Psoas muscle (tissue), 8 donors: ENCODE measurements around the gene CTNND2. TPM values are rescaled to one million over a fixed set of nuclear protein-coding genes. Genes with fewer than 3 reads are reported as not detected.

Experiments used
- ATAC-seq, 4 donors: fragments of 200-7000 bp; cut with Tn5 transposase; one replicate each; pipeline ENCODE4 v1.9.1; 2020; ENCODE audit warnings: moderate library complexity in 3 of 4, mild to moderate bottlenecking in 2 of 4
- DNase-seq, 2 donors: peaks; one replicate each; pipeline ENCODE4 v3.0.0-alpha.2; 2020
- H3K27ac ChIP-seq: fragments of 200-600 bp; one replicate; pipeline ENCODE4 v1.8.0; 2022
- H3K27me3 ChIP-seq, 3 donors: fragments of 200-600 bp in 1 of 3; one replicate each; pipeline versions ENCODE4 v1.6.1 to v1.8.0; 2013 to 2022; ENCODE audit warnings: low read length in 2 of 3, mild to moderate bottlenecking in 2 of 3, moderate library complexity in 1 of 3; ENCODE audit not compliant: insufficient read depth in 3 of 3
- H3K36me3 ChIP-seq, 2 donors: fragments of 200-600 bp in 1 of 2; one replicate each; pipeline versions ENCODE4 v1.6.1 to v1.8.0; 2013 to 2022; ENCODE audit warnings: low read depth in 1 of 2, mild to moderate bottlenecking in 1 of 2, moderate library complexity in 1 of 2; ENCODE audit not compliant: insufficient read depth in 1 of 2
- H3K4me1 ChIP-seq: fragments of 200-600 bp; one replicate; pipeline ENCODE4 v1.8.0; 2022
- H3K4me3 ChIP-seq: fragments of 200-600 bp; one replicate; pipeline ENCODE4 v1.8.0; 2022; ENCODE audit warnings: mild to moderate bottlenecking
- H3K9me3 ChIP-seq: fragments of 200-600 bp; one replicate; pipeline ENCODE4 v1.8.0; 2022
- CTCF ChIP-seq: fragments of 200-600 bp; IDR thresholded peaks from one replicate; pipeline ENCODE4 v1.8.0; 2022; ENCODE audit warnings: antibody characterized with exemption
- WGBS, 3 donors: extraction: QIAGEN DNeasy Blood & Tissue Kit; methylation state at CpG; one replicate each; pipeline versions ENCODE4 v1.1.6 to v1.1.7; 2013; 5-methylcytosine and 5-hydroxymethylcytosine counted together
- intact Hi-C, 2 donors: fragments of 100-400 bp; cut with DNase I; formaldehyde crosslinking; loops; one replicate each; pipeline versions ENCODE4 v1.11.0 to v1.14.2; 2022
- polyA plus RNA-seq, 3 donors: library from polyadenylated mRNA; stranded (reverse); fragments of 200-250 nt; gene quantifications; one replicate each; pipeline ENCODE4 v1.2.3, GENCODE V29; 2013
- total RNA-seq, 4 donors: library from RNA; stranded (reverse); fragmentation: NEBNext Ultra II Directional in 2 of 4; extraction: Animal tissue kit (Norgen Biotek cat#: 25700) in 2 of 4; gene quantifications; one replicate each; pipeline versions ENCODE4 v1.2.1 to v1.2.4, GENCODE V29; 2021 to 2023
- donor health status: healthy with polysubstance abuse.
- donor health status: DM: no; HTN: no; CAD: no; lungs with moderate emphysema.
- donor health status: Bipolar disorder and iron deficiency.
- donor health status: healthy.
- donor health status: DM: yes; HTN: yes; CAD: no.
- donor health status: DM: no; HTN: no; CAD: no.
- donor health status: DM: no; HTN: no; CAD: no.
- donor health status: DM: yes; HTN: yes; CAD: no.

CTNND2 gene
- total and polyA plus RNA-seq, 7 donors, result 0.09 to 0.14 (median 0.13) TPM; not detected in 4

GRCh38 chr5:11790201-11790600 is 114.0 kb downstream of the CTNND2 start:
- Histone ChIP-seq H3K9me3 (no peaks in the 10 kb centered on the region), H3K4me1 (no peaks in the 10 kb centered on the region), H3K36me3 (no peaks in the 10 kb centered on the region), H3K4me3 (no peak overlapping the region), H3K27me3 (no peaks in the 10 kb centered on the region), H3K27ac (no peak overlapping the region)
- ATAC-seq, result no peak
- DNase-seq, result no peak
- WGBS, 3 donors, result 43 to 46% (median 44%) methylated on average over 2 of the region's 2 CpGs
- TF ChIP-seq CTCF, result no peak
- intact Hi-C loops, result no loop called here

- no peak for TF ChIP-seq CTCF
- ATAC-seq (no peak), DNase-seq (no peak)
- H3K4me3 ChIP-seq, result no peak overlapping the region
- H3K27me3 ChIP-seq, result no peaks in the 10 kb centered on the region
- no peaks in the 10 kb centered on the region for H3K9me3 ChIP-seq
- no peaks in the 10 kb centered on the region for H3K4me1 ChIP-seq
- intact Hi-C loops, result no loop called here
- WGBS, 3 donors, result 79 to 88% (median 80%) methylated on average over 6 of the region's 6 CpGs
- no peaks in the 10 kb centered on the region for H3K36me3 ChIP-seq
- no peak overlapping the region for H3K27ac ChIP-seq
Measured at GRCh38 chr5:11785771-11786352, 118.4 kb downstream of the CTNND2 start.

GRCh38 chr5:11780641-11781345 is 123.5 kb downstream of the CTNND2 start:
- TF ChIP-seq CTCF, result no peak
- Histone ChIP-seq H3K9me3 (no peaks in the 10 kb centered on the region), H3K4me3 (no peak overlapping the region), H3K4me1 (no peaks in the 10 kb centered on the region), H3K27me3 (no peaks in the 10 kb centered on the region), H3K36me3 (no peaks in the 10 kb centered on the region), H3K27ac (no peak overlapping the region)
- ATAC-seq (no peak), DNase-seq (no peak)
- intact Hi-C loops, result no loop called here
- WGBS, 3 donors, result 45 to 64% (median 45%) methylated on average over 4 of the region's 4 CpGs

- Histone ChIP-seq H3K4me3 (no peak overlapping the region), H3K9me3 (no peaks in the 10 kb centered on the region), H3K4me1 (no peaks in the 10 kb centered on the region), H3K36me3 (no peaks in the 10 kb centered on the region), H3K27me3 (no peaks in the 10 kb centered on the region), H3K27ac (no peak overlapping the region)
- intact Hi-C loops, result no loop called here
- ATAC-seq (no peak), DNase-seq (no peak)
- WGBS, 3 donors, result 32 to 39% (median 39%) methylated on average over 2 of the region's 2 CpGs
- TF ChIP-seq CTCF, result no peak
Measured at GRCh38 chr5:11777096-11777495, 127.2 kb downstream of the CTNND2 start.
